SK-N-SH treated with all-trans-retinoic acid at 6 μM for 48 hours (cell line): ENCODE data around the gene ITPRIPL2.

Experiments used
- CSDC2 ChIP-seq: fragments of 250-450 bp; sonication (Bioruptor Pico); IDR thresholded peaks from 2 replicates; pipeline ENCODE4 v1.5.0; 2020; ENCODE audit warnings: mild to moderate bottlenecking, moderate library complexity
- ZNF70 ChIP-seq: fragments of 450-650 bp; formaldehyde crosslinking; IDR thresholded peaks from 2 replicates; pipeline ENCODE4 v1.5.0; 2020; ENCODE audit warnings: mild to moderate bottlenecking, moderate library complexity

DNA sequence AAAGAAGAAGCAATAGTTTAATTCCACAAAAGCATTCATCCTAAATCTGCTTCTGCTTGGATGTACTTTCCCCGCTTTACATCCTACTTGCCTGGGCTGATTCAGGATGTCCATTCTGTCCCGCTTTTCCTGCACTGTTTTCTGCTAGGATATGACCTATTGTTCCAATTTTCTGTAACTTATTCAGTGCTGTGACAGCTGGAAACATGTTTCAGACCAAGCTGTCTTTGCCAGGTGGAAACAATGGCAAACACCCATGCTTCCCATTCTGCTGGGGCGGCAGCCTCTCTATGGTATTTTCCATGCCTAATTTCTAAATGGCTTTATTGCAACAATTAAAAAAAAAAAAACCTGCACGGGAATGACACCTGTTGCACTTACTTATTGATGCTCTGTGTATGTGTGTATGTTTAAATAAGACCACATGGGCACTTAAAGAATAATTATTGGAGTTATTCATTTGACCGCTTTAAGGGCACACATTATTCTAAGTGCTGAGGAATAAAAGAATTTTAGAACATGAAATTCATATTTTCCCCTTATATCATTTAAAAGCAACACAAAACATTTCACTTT is 25.3 kb upstream of the ITPRIPL2 start:
- TF ChIP-seq ZNF70 (CRISPR knock-in tag) (no peak), CSDC2 (CRISPR knock-in tag) (no peak)
